Dendritic cell treated with granulocyte-macrophage colony-stimulating factor and Interleukin-4, amounts not matched to agents 40 ng/mL and 50 ng/mL, for 4 days (primary cell): ENCODE results near the gene BABAM2.
"Not testable (repeated sequence)": the region's sequence is repeated elsewhere in the genome, so short reads cannot be mapped to it uniquely, and the experiment has no call there.

Experiments used
- H3K27ac Mint-ChIP-seq: one replicate; pipeline ENCODE4 v1.8.0; 2022; ENCODE audit warnings: mild to moderate bottlenecking, mixed read lengths
- H3K27me3 Mint-ChIP-seq: one replicate; pipeline ENCODE4 v1.8.0; 2022; ENCODE audit warnings: mild to moderate bottlenecking, mixed read lengths
- H3K36me3 Mint-ChIP-seq: one replicate; pipeline ENCODE4 v1.8.0; 2022; ENCODE audit warnings: low read depth, mixed read lengths
- H3K4me1 Mint-ChIP-seq: one replicate; pipeline ENCODE4 v1.8.0; 2022; ENCODE audit warnings: low read depth, mixed read lengths
- H3K4me3 Mint-ChIP-seq: one replicate; pipeline ENCODE4 v1.8.0; 2022; ENCODE audit warnings: mild to moderate bottlenecking, moderate library complexity, mixed read lengths
- H3K9me3 Mint-ChIP-seq: one replicate; pipeline ENCODE4 v1.8.0; 2022; ENCODE audit warnings: mixed read lengths
- intact Hi-C: fragments of 100-400 bp; cut with micrococcal nuclease; formaldehyde crosslinking; loops from one replicate; pipeline ENCODE4 v1.15.0; 2022

The BABAM2 gene

DNA sequence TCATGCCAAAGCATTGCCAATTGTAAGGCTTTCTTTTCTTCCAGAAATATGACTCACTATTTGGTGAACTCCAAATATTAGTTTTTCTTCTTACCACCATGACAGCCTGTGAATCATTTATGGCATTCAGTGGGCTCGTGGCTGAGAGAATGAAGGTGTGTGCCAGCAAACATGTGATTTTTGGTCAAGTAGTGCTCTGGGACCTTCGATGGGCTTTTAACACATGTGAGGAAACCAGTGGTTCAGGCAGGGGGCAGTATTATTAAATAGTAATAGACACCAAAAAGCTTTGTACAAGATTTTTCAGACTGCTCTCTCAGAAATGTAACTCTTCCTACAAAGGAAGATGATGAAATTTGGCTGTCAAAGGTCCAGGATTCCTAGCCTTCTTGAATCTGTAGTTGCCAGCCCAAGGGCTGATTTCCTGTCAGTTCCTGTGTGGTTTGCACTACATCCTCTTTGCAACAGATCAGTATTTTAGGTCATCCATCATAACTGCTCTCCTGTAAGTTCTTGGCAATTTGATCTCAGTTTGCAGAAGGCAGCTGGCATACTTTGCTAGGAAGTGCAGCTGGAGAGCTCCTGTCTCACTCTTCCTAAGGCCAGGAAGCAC lies 64.3 kb downstream of the BABAM2 start:
- Mint-ChIP-seq H3K27me3 (no peaks in the 10 kb centered on the region), H3K27ac (peak overlapping the region; percentile 34), H3K4me1 (peaks cover 72% of the 10 kb centered on the region), H3K36me3 (peaks cover 6% of the 10 kb centered on the region), H3K9me3 (no peaks in the 10 kb centered on the region), H3K4me3 (no peak overlapping the region)
- intact Hi-C loops, result loop anchor here (5.0 kb wide), 1 partner anchor 63 kb away; the partner anchor contains the start of genes BABAM2 and RBKS

DNA sequence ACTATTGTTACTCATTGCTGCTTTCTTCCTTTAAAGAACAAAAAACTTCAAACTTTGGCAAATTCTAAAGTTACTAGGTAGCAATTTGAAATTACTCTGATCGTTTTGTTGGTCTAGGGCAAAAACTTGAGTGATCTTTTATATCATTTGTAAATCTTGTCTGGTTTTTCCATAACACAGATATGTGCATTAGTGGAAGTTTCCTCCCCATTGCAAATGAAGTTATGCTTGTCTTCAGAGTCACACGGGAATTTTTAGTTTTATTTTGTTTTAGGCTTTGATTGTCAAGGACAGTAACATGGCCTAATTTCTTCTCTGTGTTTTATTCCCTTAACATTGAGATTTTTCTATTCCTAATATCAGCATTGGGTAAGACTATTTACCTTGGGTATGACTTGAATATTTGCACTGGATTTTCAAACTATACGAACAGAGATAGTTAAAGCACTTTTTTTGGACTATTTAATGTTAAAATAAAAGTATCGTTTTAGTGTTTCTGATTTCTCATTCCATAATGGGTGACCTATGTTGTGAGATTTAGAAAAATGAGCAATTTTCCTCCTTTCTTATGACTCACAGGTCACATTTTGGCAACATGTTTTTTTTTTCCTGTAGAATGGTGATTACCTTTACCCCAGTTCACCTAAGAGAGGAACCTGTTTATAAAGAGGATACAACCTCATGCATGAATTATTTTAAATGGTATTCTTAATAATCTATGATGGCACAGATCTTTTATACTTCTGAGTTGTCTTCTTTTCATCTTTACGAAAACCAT lies 65.0 kb downstream of the BABAM2 start:
- no peak overlapping the region for H3K4me3 Mint-ChIP-seq
- H3K36me3 Mint-ChIP-seq, result peaks cover 6% of the 10 kb centered on the region
- intact Hi-C loops, result loop anchor here (5.0 kb wide), 1 partner anchor 63 kb away; the partner anchor contains the start of genes BABAM2 and RBKS
- no peaks in the 10 kb centered on the region for H3K9me3 Mint-ChIP-seq
- H3K27me3 Mint-ChIP-seq, result no peaks in the 10 kb centered on the region
- H3K27ac Mint-ChIP-seq, result peak overlapping the region; percentile 34
- peaks cover 75% of the 10 kb centered on the region for H3K4me1 Mint-ChIP-seq

DNA sequence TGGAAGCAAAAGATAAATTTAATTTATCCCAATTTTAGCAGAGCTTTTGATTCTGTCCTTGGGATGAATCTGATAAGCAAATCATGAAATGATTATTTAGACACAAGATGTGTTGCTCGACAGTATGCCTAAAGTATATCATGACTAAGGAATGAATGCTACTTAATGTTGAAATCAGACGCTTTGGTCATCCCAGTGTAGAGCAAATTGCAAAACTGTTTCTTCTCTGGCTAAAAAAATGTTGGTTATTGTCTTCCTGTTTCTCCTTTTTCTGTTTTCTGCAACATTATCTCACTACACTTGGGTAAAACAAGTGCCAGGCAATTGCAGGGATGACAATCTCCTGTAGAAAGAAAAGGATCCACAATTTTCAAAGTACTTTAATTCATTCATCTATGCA lies 66.4 kb downstream of the BABAM2 start:
- intact Hi-C loops, result loop anchor here (5.0 kb wide), 1 partner anchor 65 kb away; the partner anchor contains the start of genes BABAM2 and RBKS
- no peak overlapping the region for H3K27ac Mint-ChIP-seq
- peaks cover 6% of the 10 kb centered on the region for H3K36me3 Mint-ChIP-seq
- no peaks in the 10 kb centered on the region for H3K9me3 Mint-ChIP-seq
- H3K4me3 Mint-ChIP-seq, result no peak overlapping the region
- H3K4me1 Mint-ChIP-seq, result peaks cover 74% of the 10 kb centered on the region
- H3K27me3 Mint-ChIP-seq, result no peaks in the 10 kb centered on the region

DNA sequence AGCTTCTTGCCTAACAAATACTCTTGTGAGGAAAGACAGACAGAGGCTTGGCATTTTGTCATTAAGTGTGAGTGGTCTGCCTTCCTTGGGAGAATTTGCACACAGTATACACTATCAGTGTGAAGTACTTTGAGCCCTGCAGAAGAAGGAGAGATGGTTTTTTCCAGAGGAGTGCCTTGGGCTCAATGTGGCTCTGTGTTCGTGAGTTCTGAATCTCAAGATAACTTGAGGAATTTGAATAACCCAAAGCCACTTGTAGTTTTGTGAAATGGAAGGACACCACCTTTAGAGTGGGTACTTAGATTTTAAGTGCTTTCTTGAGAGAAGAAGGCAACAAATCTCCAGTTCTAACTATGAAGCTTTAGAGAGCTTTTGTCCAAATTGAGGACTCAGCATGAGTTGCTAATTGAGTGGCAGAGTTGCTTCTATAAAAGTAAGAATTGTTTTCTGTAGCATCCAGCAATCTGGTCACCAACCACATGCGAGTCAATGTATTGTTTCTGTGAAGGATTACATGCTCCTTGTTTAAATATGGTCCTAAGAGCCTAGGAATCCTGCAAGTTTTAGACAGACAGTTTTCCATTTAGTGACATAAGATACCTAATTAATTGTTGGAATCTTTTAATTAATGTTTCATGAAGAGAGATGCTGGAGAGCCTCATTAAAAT lies 68.3 kb downstream of the BABAM2 start:
- Mint-ChIP-seq H3K4me1 (peaks cover 67% of the 10 kb centered on the region), H3K36me3 (peaks cover 9% of the 10 kb centered on the region), H3K9me3 (peaks cover 3% of the 10 kb centered on the region), H3K27ac (peak overlapping the region; percentile 82), H3K27me3 (no peaks in the 10 kb centered on the region), H3K4me3 (no peak overlapping the region)
- intact Hi-C loops, result loop anchor here (5.0 kb wide), 1 partner anchor 67 kb away; the partner anchor contains the start of genes BABAM2 and RBKS

DNA sequence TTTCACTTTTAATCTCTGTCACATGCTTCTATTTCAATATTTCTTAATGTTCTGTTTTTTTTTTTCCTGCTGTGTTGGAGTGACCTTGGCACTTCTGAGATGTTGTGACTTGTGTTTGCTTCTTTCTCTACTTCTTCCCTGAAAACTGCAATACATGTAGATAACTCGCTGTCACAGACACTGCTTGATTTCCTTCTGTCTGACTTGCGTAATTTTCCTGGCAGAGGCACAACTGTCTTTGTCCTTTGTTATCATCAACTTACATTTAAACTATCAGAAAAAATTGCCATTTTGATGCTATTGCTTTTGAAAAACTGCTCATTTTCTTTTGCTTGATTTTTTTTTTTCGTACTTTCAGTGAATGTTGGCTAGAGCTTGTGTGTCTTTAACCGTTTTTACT lies 69.0 kb downstream of the BABAM2 start:
- Mint-ChIP-seq H3K27ac (peak overlapping the region; percentile 82), H3K9me3 (peaks cover 10% of the 10 kb centered on the region), H3K4me1 (peaks cover 60% of the 10 kb centered on the region), H3K4me3 (peak overlapping the region; percentile 21), H3K27me3 (no peaks in the 10 kb centered on the region), H3K36me3 (peaks cover 14% of the 10 kb centered on the region)
- intact Hi-C loops, result loop anchor here (5.0 kb wide), 1 partner anchor 67 kb away; the partner anchor contains the start of genes BABAM2 and RBKS

DNA sequence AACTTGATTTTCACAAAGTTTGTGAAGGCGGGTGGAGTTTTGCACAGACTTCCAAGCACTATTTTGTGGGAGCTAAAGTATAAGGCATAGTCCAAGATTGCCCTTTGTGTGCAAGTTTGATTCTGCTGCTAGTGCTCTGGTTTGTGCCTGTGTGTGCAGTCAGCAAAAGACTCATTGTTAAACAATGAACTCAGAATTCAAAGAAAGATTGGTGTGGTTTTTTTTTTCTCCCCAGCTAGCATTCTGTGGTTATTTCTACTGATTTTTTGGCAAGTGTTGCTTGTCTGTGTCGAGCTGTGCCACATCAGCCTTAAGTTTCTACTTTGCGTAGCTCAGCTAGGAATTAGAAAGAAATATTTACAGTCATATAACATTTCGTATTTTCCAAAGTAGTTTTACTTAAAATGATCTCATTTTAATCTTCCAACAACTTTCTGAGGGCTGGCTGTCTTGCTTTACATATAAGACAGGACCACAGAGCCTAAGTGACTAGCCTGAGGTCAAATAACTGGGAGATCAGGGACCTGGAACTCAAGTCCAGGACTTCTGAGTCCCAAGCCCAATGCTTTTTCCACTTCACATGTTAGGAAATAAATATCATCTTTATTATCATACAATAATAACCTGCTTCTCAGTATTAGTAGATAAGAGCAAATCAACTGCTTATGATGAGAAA lies 69.8 kb downstream of the BABAM2 start:
- H3K36me3 Mint-ChIP-seq, result peaks cover 14% of the 10 kb centered on the region
- intact Hi-C loops, result no loop called here
- H3K4me3 Mint-ChIP-seq, result no peak overlapping the region
- H3K27ac Mint-ChIP-seq, result peak overlapping the region; percentile 82
- peaks cover 52% of the 10 kb centered on the region for H3K4me1 Mint-ChIP-seq
- H3K9me3 Mint-ChIP-seq, result peaks cover 11% of the 10 kb centered on the region
- H3K27me3 Mint-ChIP-seq, result no peaks in the 10 kb centered on the region

DNA sequence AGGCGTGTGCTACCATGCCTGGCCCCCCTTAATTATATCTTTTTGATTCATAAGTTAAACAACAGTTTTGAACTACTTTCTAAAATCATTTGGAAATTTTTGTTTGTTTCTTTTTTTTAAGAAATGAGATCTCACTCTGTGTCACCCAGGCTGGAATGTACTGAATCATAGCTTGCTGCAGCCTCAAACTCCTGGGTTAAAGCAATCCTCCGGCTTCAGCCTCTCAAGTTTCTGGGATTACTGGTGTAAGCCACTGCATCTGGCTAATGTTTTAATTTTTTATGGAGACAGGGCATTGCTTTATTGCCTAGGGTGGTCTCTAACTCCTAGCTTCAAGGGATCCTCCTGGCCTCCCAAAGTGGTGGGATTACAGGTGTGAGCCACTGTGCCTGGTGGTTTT lies 71.5 kb downstream of the BABAM2 start:
- no peak overlapping the region for H3K4me3 Mint-ChIP-seq
- intact Hi-C loops, result no loop called here
- peaks cover 57% of the 10 kb centered on the region for H3K4me1 Mint-ChIP-seq
- no peaks in the 10 kb centered on the region for H3K27me3 Mint-ChIP-seq
- H3K27ac Mint-ChIP-seq, result no peak overlapping the region
- H3K9me3 Mint-ChIP-seq, result peaks cover 13% of the 10 kb centered on the region
- H3K36me3 Mint-ChIP-seq, result peaks cover 15% of the 10 kb centered on the region

GRCh38 chr2:27963472-27963871 lies 72.9 kb downstream of the BABAM2 start:
- Mint-ChIP-seq H3K36me3 (peaks cover 24% of the 10 kb centered on the region), H3K4me3 (no peak overlapping the region), H3K27me3 (no peaks in the 10 kb centered on the region), H3K4me1 (peaks cover 50% of the 10 kb centered on the region), H3K9me3 (peaks cover 27% of the 10 kb centered on the region), H3K27ac (no peak overlapping the region)
- intact Hi-C loops, result no loop called here

- H3K27ac Mint-ChIP-seq, result no peak overlapping the region
- peaks cover 44% of the 10 kb centered on the region for H3K4me1 Mint-ChIP-seq
- peaks cover 33% of the 10 kb centered on the region for H3K9me3 Mint-ChIP-seq
- H3K27me3 Mint-ChIP-seq, result no peaks in the 10 kb centered on the region
- intact Hi-C loops, result no loop called here
- H3K4me3 Mint-ChIP-seq, result no peak overlapping the region
- peaks cover 30% of the 10 kb centered on the region for H3K36me3 Mint-ChIP-seq
Observed at GRCh38 chr2:27964067-27964466, 73.5 kb downstream of the BABAM2 start.

DNA sequence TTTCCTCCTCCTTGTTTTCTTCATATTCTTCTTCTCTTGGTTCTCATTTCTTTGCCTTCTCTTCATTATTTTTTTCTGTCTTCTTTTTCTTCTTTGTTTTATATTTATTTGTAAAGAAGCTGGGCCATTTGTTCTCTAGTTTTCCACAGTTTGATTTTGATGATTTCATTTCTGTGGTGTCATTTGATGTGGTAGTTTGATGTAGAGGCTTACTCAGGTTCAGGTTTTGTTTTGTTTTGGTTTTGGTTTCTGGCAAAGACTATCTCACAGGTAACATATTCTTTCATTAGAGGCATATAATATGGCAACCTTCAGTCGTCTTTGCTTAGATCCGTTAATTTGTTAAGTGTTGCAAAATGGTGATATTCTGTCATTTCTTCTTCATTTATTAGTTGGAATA lies 75.3 kb downstream of the BABAM2 start:
- no peak overlapping the region for H3K4me3 Mint-ChIP-seq
- H3K27me3 Mint-ChIP-seq, result no peaks in the 10 kb centered on the region
- H3K27ac Mint-ChIP-seq, result no peak overlapping the region
- intact Hi-C loops, result no loop called here
- peaks cover 36% of the 10 kb centered on the region for H3K36me3 Mint-ChIP-seq
- H3K9me3 Mint-ChIP-seq, result peaks cover 39% of the 10 kb centered on the region
- H3K4me1 Mint-ChIP-seq, result peaks cover 35% of the 10 kb centered on the region

DNA sequence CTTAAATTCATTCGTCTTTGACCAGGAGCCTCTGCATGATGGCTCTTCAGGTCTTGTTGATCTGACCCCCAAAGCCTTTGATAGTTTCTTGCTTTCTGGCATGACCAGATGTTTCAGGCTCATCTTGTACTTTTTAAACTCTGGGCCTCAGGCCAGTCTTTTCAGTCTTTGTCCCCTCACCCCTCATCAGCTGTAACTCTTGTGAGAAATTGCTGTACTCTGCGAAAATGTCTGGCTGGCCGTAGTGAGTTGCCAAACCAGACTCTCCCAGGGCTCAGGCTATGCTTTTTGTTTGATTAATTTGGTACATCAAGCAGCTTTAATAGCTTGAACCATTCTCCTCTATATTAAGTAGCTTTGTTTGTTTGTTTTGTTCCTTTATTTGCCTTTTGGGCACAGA lies 75.9 kb downstream of the BABAM2 start:
- Mint-ChIP-seq H3K36me3 (peaks cover 36% of the 10 kb centered on the region), H3K27ac (no peak overlapping the region), H3K4me1 (peaks cover 33% of the 10 kb centered on the region), H3K4me3 (no peak overlapping the region), H3K9me3 (peaks cover 39% of the 10 kb centered on the region), H3K27me3 (no peaks in the 10 kb centered on the region)
- intact Hi-C loops, result no loop called here

GRCh38 chr2:27967076-27967475 lies 76.5 kb downstream of the BABAM2 start:
- Mint-ChIP-seq H3K4me1 (peaks cover 34% of the 10 kb centered on the region), H3K27ac (peak overlapping the region; percentile 18), H3K36me3 (peaks cover 36% of the 10 kb centered on the region), H3K27me3 (no peaks in the 10 kb centered on the region), H3K9me3 (peaks cover 39% of the 10 kb centered on the region), H3K4me3 (no peak overlapping the region)
- intact Hi-C loops, result no loop called here

GRCh38 chr2:27968045-27968444 lies 77.5 kb downstream of the BABAM2 start:
- H3K27me3 Mint-ChIP-seq, intact Hi-C loops, H3K4me3 Mint-ChIP-seq, H3K27ac Mint-ChIP-seq: not testable (repeated sequence)
- H3K9me3 Mint-ChIP-seq, result peaks cover 39% of the 10 kb centered on the region
- H3K4me1 Mint-ChIP-seq, result peaks cover 36% of the 10 kb centered on the region
- peaks cover 36% of the 10 kb centered on the region for H3K36me3 Mint-ChIP-seq
